ENCODE measurements around the gene ASTN2.

Gene ASTN2

GRCh38 chr9:116944714-116945534 lies 469.9 kb downstream of the ASTN2 start:
- Histone ChIP-seq H3K4me3 (ENCODE audit: low read depth, low read length) (no peak overlapping the region), H3K36me3 (replicated peaks) (no peaks in the 10 kb centered on the region), H3K27me3 (replicated peaks) (no peaks in the 10 kb centered on the region), H3K27ac (no peak overlapping the region)
- DNase-seq, result no peak
- in situ Hi-C loops (cut with HindIII; ENCODE audit: low pct_ligation_motif_present, low sequenced_read_pairs), result no loop called here
- TF ChIP-seq CTCF (IDR thresholded peaks at IDR 0.05; ENCODE audit: low read depth, low read length, missing control alignments), result no peak

GRCh38 chr9:116943970-116944369 lies 470.9 kb downstream of the ASTN2 start:
- TF ChIP-seq CTCF (IDR thresholded peaks at IDR 0.05; ENCODE audit: low read depth, low read length, missing control alignments), result no peak
- Histone ChIP-seq H3K36me3 (replicated peaks) (no peaks in the 10 kb centered on the region), H3K4me3 (ENCODE audit: low read depth, low read length) (no peak overlapping the region), H3K27me3 (replicated peaks) (no peaks in the 10 kb centered on the region), H3K27ac (no peak overlapping the region)
- DNase-seq, result no peak
- in situ Hi-C loops (cut with HindIII; ENCODE audit: low pct_ligation_motif_present, low sequenced_read_pairs), result no loop called here

- no peak for DNase-seq
- no peak for TF ChIP-seq CTCF (IDR thresholded peaks at IDR 0.05; ENCODE audit: low read depth, low read length, missing control alignments)
- Histone ChIP-seq H3K36me3 (replicated peaks) (no peaks in the 10 kb centered on the region), H3K27ac (no peak overlapping the region), H3K27me3 (replicated peaks) (no peaks in the 10 kb centered on the region), H3K4me3 (ENCODE audit: low read depth, low read length) (no peak overlapping the region)
- in situ Hi-C loops (cut with HindIII; ENCODE audit: low pct_ligation_motif_present, low sequenced_read_pairs), result no loop called here
Measured at GRCh38 chr9:116942593-116943061, 472.2 kb downstream of the ASTN2 start.

GRCh38 chr9:116941266-116941665 lies 473.6 kb downstream of the ASTN2 start:
- Histone ChIP-seq H3K36me3 (replicated peaks) (no peaks in the 10 kb centered on the region), H3K27me3 (replicated peaks) (no peaks in the 10 kb centered on the region), H3K4me3 (ENCODE audit: low read depth, low read length) (no peak overlapping the region), H3K27ac (no peak overlapping the region)
- no peak for TF ChIP-seq CTCF (IDR thresholded peaks at IDR 0.05; ENCODE audit: low read depth, low read length, missing control alignments)
- in situ Hi-C loops (cut with HindIII; ENCODE audit: low pct_ligation_motif_present, low sequenced_read_pairs), result no loop called here
- DNase-seq, result no peak

GRCh38 chr9:116940614-116941215 lies 474.1 kb downstream of the ASTN2 start:
- DNase-seq, result no peak
- Histone ChIP-seq H3K36me3 (replicated peaks) (no peaks in the 10 kb centered on the region), H3K4me3 (ENCODE audit: low read depth, low read length) (no peak overlapping the region), H3K27me3 (replicated peaks) (no peaks in the 10 kb centered on the region), H3K27ac (no peak overlapping the region)
- in situ Hi-C loops (cut with HindIII; ENCODE audit: low pct_ligation_motif_present, low sequenced_read_pairs), result no loop called here
- no peak for TF ChIP-seq CTCF (IDR thresholded peaks at IDR 0.05; ENCODE audit: low read depth, low read length, missing control alignments)

All from brain microvascular endothelial cell (primary cell).